Ishikawa (cell line): Measurements from ENCODE around the gene EFHB.
A peak's percentile ranks its signal among the peaks of the same experiment; 100 is the strongest.

ENCODE experiments used
- CEBPB ChIP-seq: IDR thresholded peaks from 2 replicates; pipeline ENCODE4 v1.6.1; 2012
- CREB1 ChIP-seq: IDR thresholded peaks from 2 replicates; pipeline ENCODE4 v1.6.1; 2012; ENCODE audit warnings: low read depth
- EGR1 ChIP-seq: IDR thresholded peaks from 2 replicates; pipeline ENCODE4 v1.6.1; 2012
- EP300 ChIP-seq: IDR thresholded peaks from 2 replicates; pipeline ENCODE4 v1.6.1; 2012; ENCODE audit warnings: borderline replicate concordance
- FOXM1 ChIP-seq: IDR thresholded peaks from 2 replicates; pipeline ENCODE4 v1.6.1; 2012; ENCODE audit warnings: low read depth, borderline replicate concordance
- MAX ChIP-seq: IDR thresholded peaks from 2 replicates; pipeline ENCODE4 v1.6.1; 2012
- NFIC ChIP-seq: IDR thresholded peaks from 2 replicates; pipeline ENCODE4 v1.6.1; 2012
- RAD21 ChIP-seq: IDR thresholded peaks from 2 replicates; pipeline ENCODE4 v1.6.1; 2012; ENCODE audit warnings: low read depth
- TAF1 ChIP-seq: IDR thresholded peaks from 2 replicates; pipeline ENCODE4 v1.6.1; 2012; ENCODE audit warnings: low read depth, mild to moderate bottlenecking
- TCF12 ChIP-seq: IDR thresholded peaks from 2 replicates; pipeline ENCODE4 v1.6.1; 2012; ENCODE audit warnings: low read depth
- TEAD4 ChIP-seq: IDR thresholded peaks from 2 replicates; pipeline ENCODE4 v1.6.1; 2012
- USF1 ChIP-seq: IDR thresholded peaks from 2 replicates; pipeline ENCODE4 v1.6.1; 2012
- YY1 ChIP-seq: IDR thresholded peaks from 2 replicates; pipeline ENCODE4 v1.6.1; 2012; ENCODE audit warnings: low read depth
- ZBTB7A ChIP-seq: IDR thresholded peaks from 2 replicates; pipeline ENCODE4 v1.6.1; 2012; ENCODE audit warnings: low read depth
- TF ChIP-seq, protein P1 (sequence below): IDR thresholded peaks from 2 replicates; pipeline ENCODE4 v1.6.1; 2012; ENCODE audit warnings: low read depth, mild to moderate bottlenecking

Gene EFHB

GRCh38 chr3:19885468-19885867 is 48.5 kb downstream of the EFHB start:
- TF ChIP-seq TAF1 = no peak
- TF ChIP-seq RAD21 = peak; percentile 55

- TF ChIP-seq USF1 (no peak), EP300 (no peak), TEAD4 (no peak), EGR1 (no peak), ZBTB7A (no peak), YY1 (no peak), RAD21 (no peak), TAF1 (no peak), CREB1 (no peak), NFIC (no peak)
- TF ChIP-seq, protein P1, sequence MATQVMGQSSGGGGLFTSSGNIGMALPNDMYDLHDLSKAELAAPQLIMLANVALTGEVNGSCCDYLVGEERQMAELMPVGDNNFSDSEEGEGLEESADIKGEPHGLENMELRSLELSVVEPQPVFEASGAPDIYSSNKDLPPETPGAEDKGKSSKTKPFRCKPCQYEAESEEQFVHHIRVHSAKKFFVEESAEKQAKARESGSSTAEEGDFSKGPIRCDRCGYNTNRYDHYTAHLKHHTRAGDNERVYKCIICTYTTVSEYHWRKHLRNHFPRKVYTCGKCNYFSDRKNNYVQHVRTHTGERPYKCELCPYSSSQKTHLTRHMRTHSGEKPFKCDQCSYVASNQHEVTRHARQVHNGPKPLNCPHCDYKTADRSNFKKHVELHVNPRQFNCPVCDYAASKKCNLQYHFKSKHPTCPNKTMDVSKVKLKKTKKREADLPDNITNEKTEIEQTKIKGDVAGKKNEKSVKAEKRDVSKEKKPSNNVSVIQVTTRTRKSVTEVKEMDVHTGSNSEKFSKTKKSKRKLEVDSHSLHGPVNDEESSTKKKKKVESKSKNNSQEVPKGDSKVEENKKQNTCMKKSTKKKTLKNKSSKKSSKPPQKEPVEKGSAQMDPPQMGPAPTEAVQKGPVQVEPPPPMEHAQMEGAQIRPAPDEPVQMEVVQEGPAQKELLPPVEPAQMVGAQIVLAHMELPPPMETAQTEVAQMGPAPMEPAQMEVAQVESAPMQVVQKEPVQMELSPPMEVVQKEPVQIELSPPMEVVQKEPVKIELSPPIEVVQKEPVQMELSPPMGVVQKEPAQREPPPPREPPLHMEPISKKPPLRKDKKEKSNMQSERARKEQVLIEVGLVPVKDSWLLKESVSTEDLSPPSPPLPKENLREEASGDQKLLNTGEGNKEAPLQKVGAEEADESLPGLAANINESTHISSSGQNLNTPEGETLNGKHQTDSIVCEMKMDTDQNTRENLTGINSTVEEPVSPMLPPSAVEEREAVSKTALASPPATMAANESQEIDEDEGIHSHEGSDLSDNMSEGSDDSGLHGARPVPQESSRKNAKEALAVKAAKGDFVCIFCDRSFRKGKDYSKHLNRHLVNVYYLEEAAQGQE = no peak
These were observed 52.2 kb downstream of the EFHB start for GRCh38 chr3:19881852-19882251.

- TF ChIP-seq RAD21 = no peak
- no peak for TF ChIP-seq MAX
- no peak for TF ChIP-seq YY1
- no peak for TF ChIP-seq TEAD4
- TF ChIP-seq FOXM1 = no peak
- TF ChIP-seq NFIC = no peak
- TF ChIP-seq TAF1 = no peak
- TF ChIP-seq TCF12 = no peak
- no peak for TF ChIP-seq EGR1
- TF ChIP-seq CEBPB = no peak
- TF ChIP-seq, protein P1 = no peak
- TF ChIP-seq EP300 = no peak
- no peak for TF ChIP-seq USF1
- no peak for TF ChIP-seq ZBTB7A
- TF ChIP-seq CREB1 = no peak
These were observed 53.0 kb downstream of the EFHB start for GRCh38 chr3:19881036-19881435.

GRCh38 chr3:19877656-19878055 is 56.4 kb downstream of the EFHB start:
- TF ChIP-seq MAX = no peak
- no peak for TF ChIP-seq TAF1
- no peak for TF ChIP-seq USF1
- TF ChIP-seq, protein P1 = no peak

- peak; percentile 83 for TF ChIP-seq RAD21
- TF ChIP-seq USF1 = no peak
These were observed 67.2 kb downstream of the EFHB start for GRCh38 chr3:19866751-19867347.
